EH (cell line): ENCODE measurements around the gene GTF2F2.

Experiments used
- DNase-seq: peaks from one replicate; pipeline ENCODE4 v3.0.0-alpha.2; 2015; ENCODE audit warnings: low read depth

GTF2F2 gene

GRCh38 chr13:45122941-45123340 lies 2.6 kb downstream of the GTF2F2 start:
- DNase-seq, result no peak

DNA sequence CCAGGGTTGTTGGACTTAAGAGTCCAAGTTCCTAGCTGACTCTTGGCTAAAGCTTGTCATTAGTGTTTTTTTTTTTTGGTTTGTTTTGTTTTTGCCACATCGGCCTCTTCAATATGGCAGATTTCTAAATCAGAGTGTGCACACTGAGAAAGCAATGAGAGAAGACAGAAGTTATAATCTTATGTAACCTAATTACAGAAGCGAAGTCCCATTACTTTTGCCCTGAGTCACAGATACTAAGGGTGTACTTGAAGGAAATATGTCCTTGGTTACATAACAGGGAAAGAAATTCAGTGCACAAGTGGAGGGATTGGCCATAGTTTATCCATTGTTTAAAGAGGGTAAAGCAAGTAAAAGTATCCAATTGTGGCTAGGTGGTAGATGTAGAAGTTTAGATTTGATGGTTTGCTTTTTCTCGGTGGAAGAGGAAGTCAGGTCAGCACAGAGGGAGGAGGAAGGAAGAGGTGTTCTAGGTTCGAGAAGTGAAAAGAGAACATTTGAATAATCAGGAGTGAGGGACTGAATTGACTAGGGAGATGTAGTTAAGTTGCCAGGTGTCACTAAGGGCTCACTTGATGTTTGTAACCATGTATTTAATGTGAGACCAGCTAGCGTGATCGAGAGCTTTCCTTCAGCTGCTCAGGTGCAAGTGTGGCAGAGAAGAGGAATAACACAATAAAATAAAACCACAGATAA lies 12.2 kb downstream of the GTF2F2 start:
- no peak for DNase-seq

- no peak for DNase-seq
Observed at GRCh38 chr13:45133396-45134118, 13.2 kb downstream of the GTF2F2 start.

GRCh38 chr13:45136741-45137504 lies 16.6 kb downstream of the GTF2F2 start:
- no peak for DNase-seq

DNA sequence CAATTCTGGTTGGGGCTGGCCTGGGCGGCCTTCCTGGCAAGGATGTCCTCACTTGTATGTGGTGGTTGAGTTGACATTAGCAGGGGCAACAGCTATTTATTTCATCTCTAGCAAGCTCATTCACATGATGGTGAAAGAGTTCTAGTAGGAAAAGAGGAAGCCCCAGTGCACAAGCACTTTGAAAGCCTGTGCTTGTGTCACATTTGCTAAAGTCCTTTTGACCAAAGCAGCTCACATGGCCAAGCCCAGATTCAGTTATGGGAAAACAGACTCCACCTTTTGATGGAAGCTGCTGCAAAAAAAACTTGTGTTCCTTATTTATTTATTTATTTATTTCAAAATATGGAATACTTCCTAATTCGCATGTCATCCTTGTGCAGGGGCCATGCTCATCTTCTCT lies 17.2 kb downstream of the GTF2F2 start:
- no peak for DNase-seq

DNA sequence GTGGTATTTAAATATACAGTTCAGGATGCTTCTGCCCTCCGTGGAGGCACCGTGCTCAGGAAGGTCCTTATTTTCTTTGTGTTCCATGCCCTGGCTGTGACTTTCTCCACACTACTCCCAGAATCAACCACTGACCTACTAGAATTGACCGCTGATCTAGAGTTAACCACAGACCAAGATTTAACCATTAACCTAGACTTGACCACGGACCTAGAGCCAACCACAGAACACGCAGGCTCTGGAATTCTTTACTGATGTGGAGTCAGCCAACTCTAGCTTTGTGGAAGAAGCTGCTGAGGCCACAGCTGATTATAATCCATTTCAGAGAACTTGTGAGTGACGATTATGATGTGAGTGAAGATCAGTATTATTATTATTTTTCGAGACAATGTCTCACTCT lies 18.0 kb downstream of the GTF2F2 start:
- DNase-seq, result no peak

DNA sequence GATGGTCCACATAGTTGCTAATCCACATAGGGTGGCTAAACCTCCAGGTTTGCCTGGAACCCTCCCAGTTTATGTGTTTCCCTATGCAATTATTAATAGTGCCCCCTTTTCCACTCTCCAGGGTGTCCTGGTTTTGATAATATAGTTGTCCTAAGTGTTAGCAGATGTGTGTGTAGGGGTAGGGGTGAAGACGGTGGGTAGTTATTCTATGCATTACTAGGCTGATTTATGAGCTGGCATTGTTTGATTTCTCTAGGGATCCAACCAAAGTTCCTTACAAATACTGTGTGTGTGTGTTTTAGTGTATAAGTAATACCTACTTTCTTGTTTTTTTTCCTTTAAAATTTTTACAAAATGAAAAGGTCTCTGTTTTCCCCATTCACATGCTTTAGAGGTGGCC lies 21.1 kb downstream of the GTF2F2 start:
- DNase-seq, result no peak

DNA sequence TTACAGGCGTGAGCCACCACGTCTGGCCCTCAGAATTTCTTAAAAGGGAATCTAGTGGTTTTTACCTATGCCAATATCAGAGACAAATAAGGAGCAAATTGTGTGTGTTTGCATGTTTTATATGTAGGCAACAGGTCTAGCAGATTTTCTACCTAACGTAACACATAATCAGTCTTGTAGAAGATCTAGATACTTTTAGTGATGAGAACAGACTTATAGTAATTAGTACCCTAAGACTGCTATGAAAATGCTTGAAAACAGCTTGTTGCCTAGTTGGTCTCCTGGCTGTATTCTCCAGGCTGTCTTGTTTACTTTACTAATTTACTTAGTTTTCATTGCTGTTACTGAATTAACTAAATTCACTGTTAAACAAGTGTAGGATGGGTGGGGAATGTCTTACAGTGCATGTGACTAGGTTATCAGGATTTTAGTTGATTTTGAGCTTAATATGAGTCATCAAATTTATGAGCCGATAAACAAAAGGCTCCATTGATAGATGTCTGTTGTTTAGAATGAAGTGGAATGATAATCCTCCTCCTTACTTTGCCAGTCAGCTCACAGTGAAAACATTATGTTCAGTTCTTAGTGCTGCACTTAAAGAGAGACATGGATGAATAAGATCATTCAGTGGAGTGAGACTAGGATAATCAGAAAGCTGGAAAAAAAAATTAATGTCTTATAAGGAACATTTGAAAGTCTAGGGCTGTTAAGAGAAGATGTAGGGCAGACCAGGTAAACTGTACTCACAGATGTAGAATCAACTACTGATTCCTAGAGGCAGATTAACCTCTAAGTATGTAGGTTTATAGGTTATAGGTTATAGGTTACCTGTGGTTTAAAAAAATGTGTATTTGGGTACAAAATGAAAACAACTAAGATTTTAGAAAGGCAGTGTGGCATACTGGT lies 22.4 kb downstream of the GTF2F2 start:
- peak; percentile 22 for DNase-seq

DNA sequence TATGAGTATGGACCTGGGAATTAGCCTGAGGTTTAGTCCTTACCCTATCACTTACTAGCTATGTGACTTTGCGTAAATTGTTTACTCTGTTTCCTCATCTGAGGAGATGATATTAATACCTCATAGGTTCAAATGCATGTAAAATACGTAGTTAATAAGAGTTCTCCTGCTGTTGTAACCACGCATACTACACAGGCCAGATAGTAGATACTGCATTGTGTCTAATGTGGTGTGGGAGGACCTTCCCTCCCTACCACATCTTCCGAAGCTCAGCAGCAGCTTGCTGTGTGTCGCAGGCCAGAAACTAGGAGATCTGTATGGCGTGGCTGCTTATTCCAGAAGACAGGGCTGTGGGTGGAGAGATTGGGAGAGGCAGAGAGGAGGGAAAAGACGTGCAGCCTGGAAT lies 23.0 kb downstream of the GTF2F2 start:
- no peak for DNase-seq

- no peak for DNase-seq
Observed at GRCh38 chr13:45149964-45150363, 29.7 kb downstream of the GTF2F2 start.

DNA sequence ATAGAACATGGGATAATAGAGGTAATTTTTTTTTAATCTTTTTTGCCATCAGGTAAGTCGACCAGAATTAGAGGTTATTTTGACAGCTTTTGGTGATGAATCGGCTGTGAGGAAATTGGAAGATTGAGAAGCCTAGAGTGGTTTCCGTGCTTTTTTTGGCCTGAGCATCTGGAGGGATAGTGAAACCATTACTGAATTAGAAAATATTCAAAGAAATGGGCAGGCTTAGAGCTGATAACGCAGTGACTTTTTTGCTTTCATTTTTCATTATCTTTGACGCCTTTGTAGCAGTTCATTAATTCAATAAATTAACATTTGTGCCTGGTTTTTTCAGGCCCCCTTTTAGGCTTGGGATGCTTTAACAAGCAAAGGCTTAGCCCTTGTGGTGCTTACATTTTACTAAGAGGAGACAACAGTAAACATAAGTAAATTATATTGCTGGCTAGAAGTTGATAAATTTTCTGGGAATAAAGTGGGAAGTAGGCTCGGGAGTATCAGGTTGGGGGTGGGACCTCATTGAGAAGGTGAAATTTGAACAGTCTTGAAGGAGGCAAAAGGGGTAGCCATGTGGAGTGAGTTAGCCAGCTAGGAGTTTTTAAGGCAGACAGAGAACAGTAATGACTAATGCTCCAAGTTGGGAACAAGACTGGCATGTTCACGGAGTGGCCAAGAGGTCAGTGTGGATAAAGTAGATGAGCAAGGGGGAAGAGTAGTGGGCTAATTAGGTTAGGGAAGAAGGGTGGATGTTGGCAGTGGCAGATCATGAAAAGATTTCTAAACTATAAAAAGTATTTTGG lies 36.5 kb downstream of the GTF2F2 start:
- DNase-seq, result no peak

- peak; percentile 14 for DNase-seq
Observed at GRCh38 chr13:45162194-45162593, 41.9 kb downstream of the GTF2F2 start.

- peak; percentile 76 for DNase-seq
Observed at GRCh38 chr13:45162821-45163220, 42.5 kb downstream of the GTF2F2 start.

DNA sequence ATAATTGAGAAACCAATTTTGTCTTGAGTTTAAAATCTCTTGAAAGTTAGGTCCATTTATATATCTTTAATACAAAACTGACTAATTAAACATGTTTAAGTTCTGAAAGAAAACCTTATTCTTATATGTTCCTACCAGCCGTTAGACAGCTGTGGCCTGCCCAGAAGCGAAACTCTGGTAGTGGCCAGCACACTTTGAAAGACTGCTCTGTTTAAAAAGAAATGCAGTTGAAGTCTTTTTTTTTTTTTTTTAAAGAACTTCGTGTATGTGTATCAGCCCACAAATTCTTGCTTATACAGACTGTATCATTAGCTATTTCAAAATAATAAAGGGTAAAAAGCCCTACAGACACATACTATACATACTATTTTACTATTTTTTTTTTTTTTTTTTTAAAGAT lies 46.5 kb downstream of the GTF2F2 start:
- DNase-seq, result no peak

- DNase-seq, result no peak
Observed at GRCh38 chr13:45167611-45168554, 47.6 kb downstream of the GTF2F2 start.

GRCh38 chr13:45168555-45168930 lies 48.2 kb downstream of the GTF2F2 start:
- no peak for DNase-seq

DNA sequence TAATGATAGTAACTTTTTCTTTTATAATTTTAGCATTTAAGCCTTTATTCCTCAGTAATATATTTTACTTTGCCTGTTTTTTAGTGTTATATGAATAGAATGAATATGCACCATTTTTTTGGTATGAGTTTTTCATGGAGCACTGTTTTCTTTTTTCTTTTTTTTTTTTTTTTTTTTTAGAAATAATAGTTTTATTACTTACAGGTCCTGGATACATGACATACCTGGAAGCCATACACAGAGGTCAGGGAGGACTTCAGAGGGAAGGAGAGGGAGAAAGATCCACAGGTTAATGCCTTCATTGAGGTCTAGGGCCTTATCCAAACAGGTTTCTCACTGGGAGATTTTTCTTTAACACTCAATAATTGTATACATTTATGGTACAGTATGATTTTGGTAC lies 54.2 kb downstream of the GTF2F2 start:
- DNase-seq, result no peak

GRCh38 chr13:45178349-45179162 lies 58.2 kb downstream of the GTF2F2 start:
- DNase-seq, result peak; percentile 71

GRCh38 chr13:45179428-45179827 lies 59.1 kb downstream of the GTF2F2 start:
- peak; percentile 55 for DNase-seq
